ENCODE results near the gene NAGS. TPM values are rescaled to one million over a fixed set of nuclear protein-coding genes. Genes with fewer than 3 reads are reported as not detected.
A peak's percentile ranks its signal among the peaks of the same experiment; 100 is the strongest.

Gene NAGS
- total and polyA plus RNA-seq, 8 donors, result 2.4 to 7.0 (median 3.7) TPM

DNA sequence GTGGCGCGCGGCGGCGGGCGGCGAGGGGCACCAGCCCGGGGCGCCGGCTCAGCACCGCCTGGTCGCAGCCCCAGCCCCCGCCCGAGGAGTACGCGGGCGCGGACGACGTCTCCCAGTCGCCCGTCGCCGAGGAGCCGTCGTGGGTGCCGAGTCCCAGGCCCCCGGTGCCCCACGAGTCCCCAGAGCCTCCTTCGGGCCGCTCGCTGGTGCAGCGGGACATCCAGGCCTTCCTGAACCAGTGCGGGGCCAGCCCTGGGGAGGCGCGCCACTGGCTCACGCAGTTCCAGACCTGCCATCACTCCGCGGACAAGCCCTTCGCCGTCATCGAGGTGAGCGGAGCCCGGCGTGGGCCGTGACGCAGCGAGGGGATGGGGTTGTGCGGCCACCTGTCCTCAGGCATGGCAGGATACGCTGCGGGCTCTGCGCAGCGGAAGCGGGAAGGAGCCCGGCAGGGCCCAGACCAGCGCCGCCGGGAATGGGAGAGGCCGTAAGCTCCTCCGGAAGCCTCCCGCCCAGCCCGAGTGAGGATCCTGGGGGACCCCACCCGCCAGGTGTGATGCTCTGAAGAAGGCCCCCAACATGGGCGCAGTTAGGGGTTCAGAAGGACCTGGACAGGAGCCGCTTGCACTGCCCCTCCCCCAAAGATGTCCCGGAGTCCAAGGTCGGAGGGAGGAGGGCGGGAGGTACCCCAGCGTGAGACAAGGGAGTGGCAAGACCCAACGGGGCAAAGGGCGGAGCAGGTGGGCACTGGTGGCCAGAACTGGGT lies 522 bp downstream of the NAGS start:
- intact Hi-C loops (cut with DNase I), result no loop called here
- peaks cover 22 to 57% of the 10 kb centered on the region in 2 donors for H3K27me3 ChIP-seq

DNA sequence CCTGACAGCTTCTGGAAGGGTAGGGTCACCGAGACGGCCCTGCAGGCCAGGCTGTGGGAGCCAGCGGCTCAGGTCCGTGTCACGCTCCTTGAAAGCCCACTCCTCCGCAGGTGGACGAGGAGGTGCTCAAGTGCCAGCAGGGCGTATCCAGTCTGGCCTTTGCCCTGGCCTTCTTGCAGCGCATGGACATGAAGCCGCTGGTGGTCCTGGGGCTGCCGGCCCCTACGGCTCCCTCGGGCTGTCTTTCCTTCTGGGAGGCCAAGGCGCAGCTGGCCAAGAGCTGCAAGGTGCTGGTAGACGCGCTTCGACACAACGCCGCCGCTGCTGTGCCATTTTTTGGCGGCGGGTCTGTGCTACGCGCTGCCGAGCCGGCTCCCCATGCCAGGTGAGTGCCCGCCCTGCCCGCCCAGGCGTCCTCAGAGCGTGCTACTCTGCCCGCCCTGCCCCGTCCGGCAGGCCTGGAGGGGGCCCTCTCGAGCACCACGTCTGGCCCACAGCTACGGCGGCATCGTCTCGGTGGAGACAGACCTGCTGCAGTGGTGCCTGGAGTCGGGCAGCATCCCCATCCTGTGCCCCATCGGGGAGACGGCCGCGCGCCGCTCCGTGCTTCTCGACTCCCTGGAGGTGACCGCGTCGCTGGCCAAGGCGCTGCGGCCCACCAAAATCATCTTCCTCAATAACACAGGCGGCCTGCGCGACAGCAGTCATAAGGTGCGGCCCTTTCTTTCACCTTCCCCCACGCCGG lies 1.3 kb downstream of the NAGS start:
- ATAC-seq (peak; percentile 70), DNase-seq (peak in 2 of 4 donors; percentile 58 to 88)
- peaks cover 0 to 12% of the 10 kb centered on the region in 2 donors for H3K36me3 ChIP-seq
- peaks cover 26 to 40% of the 10 kb centered on the region in 2 donors for H3K4me1 ChIP-seq
- H3K27ac ChIP-seq, result peak overlapping the region; percentile 62 to 70
- H3K9me3 ChIP-seq, result no peaks in the 10 kb centered on the region
- intact Hi-C loops (cut with DNase I), result no loop called here
- H3K27me3 ChIP-seq, result peaks cover 22 to 57% of the 10 kb centered on the region in 2 donors
- peak overlapping the region; percentile 32 to 67 for H3K4me3 ChIP-seq
- TF ChIP-seq, protein P1, sequence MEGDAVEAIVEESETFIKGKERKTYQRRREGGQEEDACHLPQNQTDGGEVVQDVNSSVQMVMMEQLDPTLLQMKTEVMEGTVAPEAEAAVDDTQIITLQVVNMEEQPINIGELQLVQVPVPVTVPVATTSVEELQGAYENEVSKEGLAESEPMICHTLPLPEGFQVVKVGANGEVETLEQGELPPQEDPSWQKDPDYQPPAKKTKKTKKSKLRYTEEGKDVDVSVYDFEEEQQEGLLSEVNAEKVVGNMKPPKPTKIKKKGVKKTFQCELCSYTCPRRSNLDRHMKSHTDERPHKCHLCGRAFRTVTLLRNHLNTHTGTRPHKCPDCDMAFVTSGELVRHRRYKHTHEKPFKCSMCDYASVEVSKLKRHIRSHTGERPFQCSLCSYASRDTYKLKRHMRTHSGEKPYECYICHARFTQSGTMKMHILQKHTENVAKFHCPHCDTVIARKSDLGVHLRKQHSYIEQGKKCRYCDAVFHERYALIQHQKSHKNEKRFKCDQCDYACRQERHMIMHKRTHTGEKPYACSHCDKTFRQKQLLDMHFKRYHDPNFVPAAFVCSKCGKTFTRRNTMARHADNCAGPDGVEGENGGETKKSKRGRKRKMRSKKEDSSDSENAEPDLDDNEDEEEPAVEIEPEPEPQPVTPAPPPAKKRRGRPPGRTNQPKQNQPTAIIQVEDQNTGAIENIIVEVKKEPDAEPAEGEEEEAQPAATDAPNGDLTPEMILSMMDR (IDR thresholded peaks at IDR 0.05), result no peak

More for the DNA sequence above, 522 bp downstream of the NAGS start:
- peaks cover 26 to 40% of the 10 kb centered on the region in 2 donors for H3K4me1 ChIP-seq
- H3K4me3 ChIP-seq, result peak overlapping the region; percentile 32 to 67
- peaks cover 0 to 6% of the 10 kb centered on the region in 2 donors for H3K36me3 ChIP-seq
- peak overlapping the region in 1 of 2 donors; percentile 62 for H3K27ac ChIP-seq
- DNase-seq, result peak in 1 of 4 donors; percentile 83
- peak; percentile 2 for ATAC-seq
- H3K9me3 ChIP-seq, result no peaks in the 10 kb centered on the region
- TF ChIP-seq, protein P1 (IDR thresholded peaks at IDR 0.05), result no peak

DNA sequence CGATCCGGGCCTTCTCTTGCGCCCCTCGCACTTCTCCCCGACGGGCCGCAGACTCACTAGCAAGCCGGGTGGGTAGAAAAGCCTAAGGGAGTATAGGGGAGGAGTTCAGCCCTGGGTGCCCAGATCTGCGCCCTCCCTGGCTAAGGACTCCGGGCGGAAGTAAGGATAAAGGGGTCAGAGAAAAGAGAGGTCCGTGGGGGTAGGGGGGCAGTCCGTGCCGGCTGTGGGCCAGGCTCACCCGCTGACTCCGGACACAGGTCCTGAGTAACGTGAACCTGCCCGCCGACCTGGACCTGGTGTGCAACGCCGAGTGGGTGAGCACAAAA lies 1.8 kb downstream of the NAGS start:
- Histone ChIP-seq H3K27me3 (peaks cover 22 to 57% of the 10 kb centered on the region in 2 donors), H3K4me3 (peak overlapping the region; percentile 32 to 67), H3K4me1 (peaks cover 29 to 40% of the 10 kb centered on the region in 2 donors), H3K27ac (peak overlapping the region; percentile 56 to 70), H3K9me3 (no peaks in the 10 kb centered on the region), H3K36me3 (peaks cover 0 to 16% of the 10 kb centered on the region in 2 donors)
- intact Hi-C loops (cut with DNase I), result no loop called here
- ATAC-seq (no peak), DNase-seq (no peak)
- TF ChIP-seq, protein P1 (IDR thresholded peaks at IDR 0.05), result no peak

DNA sequence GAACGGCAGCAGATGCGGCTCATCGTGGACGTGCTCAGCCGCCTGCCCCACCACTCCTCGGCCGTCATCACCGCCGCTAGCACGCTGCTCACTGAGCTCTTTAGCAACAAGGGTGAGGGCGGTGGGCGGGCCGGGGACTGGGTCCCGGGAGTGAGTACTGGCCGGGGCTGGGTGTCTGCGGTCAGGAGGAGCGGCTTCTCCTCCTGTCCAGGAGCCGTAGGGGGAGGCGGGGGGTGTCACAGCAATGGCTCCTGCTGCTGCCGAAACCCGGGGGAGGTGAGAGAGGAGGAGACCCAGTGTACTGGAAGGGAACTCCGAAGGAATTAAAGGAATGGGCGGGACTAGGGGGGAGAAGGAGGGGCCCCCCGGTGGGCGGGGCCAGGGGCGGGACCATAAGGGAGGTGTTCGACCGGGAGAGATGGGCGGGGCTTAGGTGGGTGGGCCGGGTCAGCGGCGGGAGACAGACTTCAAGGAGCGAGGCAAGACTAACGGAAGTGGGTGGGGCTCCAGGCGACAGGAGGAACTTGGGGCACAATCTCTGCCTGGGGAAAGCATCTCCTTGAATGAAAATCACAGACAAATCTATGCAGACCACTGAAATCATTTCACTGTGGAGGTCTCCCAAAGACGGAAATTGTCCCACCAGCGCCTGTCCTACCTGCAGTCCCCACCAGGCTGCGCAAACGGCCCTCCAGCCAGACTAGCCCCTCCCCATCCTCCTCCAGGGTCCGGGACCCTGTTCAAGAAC lies 2.4 kb downstream of the NAGS start:
- DNase-seq, result peak; percentile 91 to 100 (median 98)
- Histone ChIP-seq H3K27ac (peak overlapping the region; percentile 56 to 70), H3K27me3 (peaks cover 22 to 57% of the 10 kb centered on the region in 2 donors), H3K4me3 (peak overlapping the region; percentile 52 to 67), H3K36me3 (peaks cover 0 to 22% of the 10 kb centered on the region in 2 donors), H3K4me1 (peaks cover 29 to 40% of the 10 kb centered on the region in 2 donors), H3K9me3 (no peaks in the 10 kb centered on the region)
- intact Hi-C loops (cut with DNase I), result no loop called here
- TF ChIP-seq, protein P1 (IDR thresholded peaks at IDR 0.05), result peak; percentile 24 to 36
- peak; percentile 89 for ATAC-seq
